Activated T-cell treated with anti-CD3 and anti-CD28 coated beads, Interleukin-2, amount 50 U/mL, for 4 hours (primary cell): ENCODE measurements around the gene FNDC11. TPM values are rescaled to one million over a fixed set of nuclear protein-coding genes. Genes with fewer than 3 reads are reported as not detected.
A peak's percentile ranks its signal among the peaks of the same experiment; 100 is the strongest.
"Not testable (repeated sequence)": the region's sequence is repeated elsewhere in the genome, so short reads cannot be mapped to it uniquely, and the experiment has no call there.

Experiments used
- ATAC-seq, 2 donors: fragments of 200-7000 bp; cut with Tn5 transposase; one replicate each; pipeline ENCODE4 v1.10.0; 2021
- DNase-seq: peaks from one replicate; pipeline ENCODE4 v3.0.0-alpha.2; 2020
- H3K27me3 Mint-ChIP-seq: one replicate; pipeline ENCODE4 v1.8.0; 2021; ENCODE audit warnings: low read depth, mixed read lengths
- H3K36me3 Mint-ChIP-seq: one replicate; pipeline ENCODE4 v1.8.0; 2022; ENCODE audit warnings: mixed read lengths; ENCODE audit not compliant: insufficient read depth
- H3K4me1 Mint-ChIP-seq: one replicate; pipeline ENCODE4 v1.8.0; 2021; ENCODE audit warnings: low read depth, mixed read lengths
- H3K4me3 Mint-ChIP-seq: one replicate; pipeline ENCODE4 v1.8.0; 2021; ENCODE audit warnings: mild to moderate bottlenecking, moderate library complexity, mixed read lengths
- H3K9me3 Mint-ChIP-seq: one replicate; pipeline ENCODE4 v1.8.0; 2021; ENCODE audit warnings: mixed read lengths
- total RNA-seq, 3 donors: library from RNA; stranded (reverse); gene quantifications; one replicate each; pipeline ENCODE4 v1.2.1, GENCODE V29; 2021

Gene FNDC11
- total RNA-seq: under 1 TPM; 0.13 to 0.19 (median 0.18) TPM

- H3K27me3 Mint-ChIP-seq: peaks cover 5% of the 10 kb centered on the region
- H3K4me3 Mint-ChIP-seq: peak within 1 kb of the TSS; percentile 68
- H3K4me1 Mint-ChIP-seq: peaks cover 12% of the 10 kb centered on the region
- peaks cover 3% of the 10 kb centered on the region for H3K36me3 Mint-ChIP-seq
- no peaks in the 10 kb centered on the region for H3K9me3 Mint-ChIP-seq
- ATAC-seq (peak; percentile 35 to 39), DNase-seq (peak; percentile 55)
Measured at GRCh38 chr20:63553933-63554290, at the start of gene FNDC11. Gene FNDC11 (plus strand): TSS chr20:63554159. CDS start chr20:63555664, 1,505 bp downstream.

GRCh38 chr20:63504642-63505041 lies 49.3 kb upstream of the FNDC11 start:
- Mint-ChIP-seq H3K27me3 (peaks cover 25% of the 10 kb centered on the region), H3K9me3 (peaks cover 9% of the 10 kb centered on the region), H3K4me3 (no peak overlapping the region), H3K36me3 (peaks cover 1% of the 10 kb centered on the region), H3K4me1 (peaks cover 3% of the 10 kb centered on the region)
- no peak for ATAC-seq
- DNase-seq: no peak

GRCh38 chr20:63505281-63505680 lies 48.7 kb upstream of the FNDC11 start:
- ATAC-seq: no peak
- DNase-seq: no peak
- Mint-ChIP-seq H3K27me3 (peaks cover 31% of the 10 kb centered on the region), H3K4me3 (no peak overlapping the region), H3K9me3 (peaks cover 9% of the 10 kb centered on the region), H3K36me3 (peaks cover 1% of the 10 kb centered on the region), H3K4me1 (peaks cover 3% of the 10 kb centered on the region)

GRCh38 chr20:63505723-63506122 lies 48.2 kb upstream of the FNDC11 start:
- Mint-ChIP-seq H3K4me1 (peaks cover 3% of the 10 kb centered on the region), H3K27me3 (peaks cover 34% of the 10 kb centered on the region), H3K9me3 (peaks cover 9% of the 10 kb centered on the region), H3K4me3 (no peak overlapping the region), H3K36me3 (peaks cover 1% of the 10 kb centered on the region)
- DNase-seq (no peak), ATAC-seq (no peak)

- Mint-ChIP-seq H3K27me3 (peaks cover 41% of the 10 kb centered on the region), H3K4me3 (no peak overlapping the region)
Measured at GRCh38 chr20:63507083-63507743, 46.7 kb upstream of the FNDC11 start.

GRCh38 chr20:63508072-63508768 lies 45.7 kb upstream of the FNDC11 start:
- Mint-ChIP-seq H3K9me3 (peaks cover 9% of the 10 kb centered on the region), H3K36me3 (peaks cover 1% of the 10 kb centered on the region), H3K27me3 (peaks cover 50% of the 10 kb centered on the region), H3K4me1 (peaks cover 3% of the 10 kb centered on the region), H3K4me3 (no peak overlapping the region)
- DNase-seq (no peak), ATAC-seq (no peak)

More at GRCh38 chr20:63507083-63507743, 46.7 kb upstream of the FNDC11 start:
- Mint-ChIP-seq H3K9me3 (peaks cover 9% of the 10 kb centered on the region), H3K36me3 (peaks cover 1% of the 10 kb centered on the region), H3K4me1 (peaks cover 3% of the 10 kb centered on the region)
- ATAC-seq (no peak), DNase-seq (no peak)

GRCh38 chr20:63509088-63509564 lies 44.8 kb upstream of the FNDC11 start:
- Mint-ChIP-seq H3K4me3 (no peak overlapping the region), H3K9me3 (peaks cover 8% of the 10 kb centered on the region), H3K36me3 (peaks cover under 1% of the 10 kb centered on the region), H3K27me3 (peaks cover 49% of the 10 kb centered on the region), H3K4me1 (peaks cover 3% of the 10 kb centered on the region)
- no peak for DNase-seq
- no peak for ATAC-seq

GRCh38 chr20:63513207-63513606 lies 40.8 kb upstream of the FNDC11 start:
- no peaks in the 10 kb centered on the region for H3K4me1 Mint-ChIP-seq
- no peak for ATAC-seq
- DNase-seq: no peak

GRCh38 chr20:63514520-63514919 lies 39.4 kb upstream of the FNDC11 start:
- ATAC-seq: peak in 1 of 2 donors; percentile 25
- not testable (repeated sequence) for DNase-seq, H3K4me1 Mint-ChIP-seq, H3K36me3 Mint-ChIP-seq, H3K9me3 Mint-ChIP-seq, H3K4me3 Mint-ChIP-seq
- H3K27me3 Mint-ChIP-seq: peaks cover 36% of the 10 kb centered on the region

More at GRCh38 chr20:63513207-63513606, 40.8 kb upstream of the FNDC11 start:
- H3K27me3 Mint-ChIP-seq: peaks cover 44% of the 10 kb centered on the region
- no peak overlapping the region for H3K4me3 Mint-ChIP-seq
- H3K36me3 Mint-ChIP-seq: no peaks in the 10 kb centered on the region
- H3K9me3 Mint-ChIP-seq: peaks cover 6% of the 10 kb centered on the region

GRCh38 chr20:63517376-63518309 lies 36.3 kb upstream of the FNDC11 start:
- peaks cover 6% of the 10 kb centered on the region for H3K9me3 Mint-ChIP-seq
- H3K4me1 Mint-ChIP-seq: peaks cover 10% of the 10 kb centered on the region
- H3K4me3 Mint-ChIP-seq: no peak overlapping the region
- peaks cover 2% of the 10 kb centered on the region for H3K36me3 Mint-ChIP-seq
- ATAC-seq: no peak
- peaks cover 14% of the 10 kb centered on the region for H3K27me3 Mint-ChIP-seq
- no peak for DNase-seq

- H3K4me1 Mint-ChIP-seq: peaks cover 11% of the 10 kb centered on the region
- no peak for DNase-seq
- H3K27me3 Mint-ChIP-seq: peaks cover 6% of the 10 kb centered on the region
- H3K9me3 Mint-ChIP-seq: peaks cover 6% of the 10 kb centered on the region
- ATAC-seq: no peak
- H3K36me3 Mint-ChIP-seq: peaks cover 2% of the 10 kb centered on the region
- H3K4me3 Mint-ChIP-seq: peak overlapping the region; percentile 48
Measured at GRCh38 chr20:63518351-63518861, 35.6 kb upstream of the FNDC11 start.

GRCh38 chr20:63518946-63519667 lies 34.9 kb upstream of the FNDC11 start:
- DNase-seq (no peak), ATAC-seq (no peak)
- Mint-ChIP-seq H3K36me3 (peaks cover 7% of the 10 kb centered on the region), H3K9me3 (peaks cover 5% of the 10 kb centered on the region), H3K27me3 (peaks cover 5% of the 10 kb centered on the region), H3K4me3 (peak overlapping the region; percentile 73), H3K4me1 (peaks cover 13% of the 10 kb centered on the region)

GRCh38 chr20:63519668-63520503 lies 34.1 kb upstream of the FNDC11 start:
- peak; percentile 52 for DNase-seq
- Mint-ChIP-seq H3K36me3 (peaks cover 7% of the 10 kb centered on the region), H3K4me1 (peaks cover 15% of the 10 kb centered on the region), H3K9me3 (no peaks in the 10 kb centered on the region), H3K27me3 (peaks cover 3% of the 10 kb centered on the region), H3K4me3 (peak overlapping the region; percentile 73)
- peak; percentile 44 to 45 for ATAC-seq
